KMS-11 (cell line): ENCODE measurements around the gene KDM4B.

ENCODE experiments used
- H2AFZ ChIP-seq: fragments of 200-600 bp; sonication (generic); 2 replicates; pipeline ENCODE4 v1.6.1; 2016; ENCODE audit warnings: antibody characterized with exemption, mixed run types, low read depth
- H3K27ac ChIP-seq: fragments of 200-600 bp; sonication (generic); 2 replicates; pipeline ENCODE4 v1.6.1; 2016; ENCODE audit warnings: mild to moderate bottlenecking, mixed run types
- H3K27me3 ChIP-seq: fragments of 200-600 bp; sonication (generic); 2 replicates; pipeline ENCODE4 v1.6.1; 2017; ENCODE audit warnings: mild to moderate bottlenecking, low read depth, mixed run types, moderate library complexity; ENCODE audit not compliant: insufficient read depth
- H3K36me3 ChIP-seq: fragments of 200-600 bp; sonication (generic); 2 replicates; pipeline ENCODE4 v1.6.1; 2017; ENCODE audit warnings: mild to moderate bottlenecking, mixed run types; ENCODE audit not compliant: insufficient read depth
- H3K4me1 ChIP-seq: fragments of 200-600 bp; sonication (generic); 2 replicates; pipeline ENCODE4 v1.6.1; 2016; ENCODE audit warnings: mild to moderate bottlenecking, low read depth, mixed run types; ENCODE audit not compliant: poor library complexity, severe bottlenecking
- H3K4me2 ChIP-seq: fragments of 200-600 bp; sonication (generic); 2 replicates; pipeline ENCODE4 v1.7.0; 2016; ENCODE audit warnings: mild to moderate bottlenecking, mixed run types
- H3K4me3 ChIP-seq: fragments of 200-600 bp; sonication (generic); IDR thresholded peaks from 2 replicates; pipeline ENCODE4 v1.6.1; 2017; ENCODE audit warnings: low read depth, low read length, mixed read lengths; ENCODE audit not compliant: insufficient read depth
- H3K79me2 ChIP-seq: fragments of 200-600 bp; sonication (generic); 2 replicates; pipeline ENCODE4 v1.6.1; 2016; ENCODE audit warnings: low read depth, mixed run types; ENCODE audit not compliant: insufficient read depth
- H3K9ac ChIP-seq: fragments of 200-600 bp; sonication (generic); 2 replicates; pipeline ENCODE4 v1.6.1; 2016; ENCODE audit warnings: mild to moderate bottlenecking, mixed run types
- H4K20me1 ChIP-seq: fragments of 200-600 bp; sonication (generic); 2 replicates; pipeline ENCODE4 v1.6.1; 2016; ENCODE audit warnings: mild to moderate bottlenecking, mixed run types; ENCODE audit not compliant: insufficient read depth
- TF ChIP-seq, protein P1 (sequence below): fragments of 200-600 bp; sonication (generic); conservative IDR thresholded peaks from 2 replicates; pipeline ENCODE4 v1.6.1; 2017; ENCODE audit warnings: low read depth, mild to moderate bottlenecking, antibody characterized with exemption, low read length, moderate library complexity, mixed read lengths

The KDM4B gene

DNA sequence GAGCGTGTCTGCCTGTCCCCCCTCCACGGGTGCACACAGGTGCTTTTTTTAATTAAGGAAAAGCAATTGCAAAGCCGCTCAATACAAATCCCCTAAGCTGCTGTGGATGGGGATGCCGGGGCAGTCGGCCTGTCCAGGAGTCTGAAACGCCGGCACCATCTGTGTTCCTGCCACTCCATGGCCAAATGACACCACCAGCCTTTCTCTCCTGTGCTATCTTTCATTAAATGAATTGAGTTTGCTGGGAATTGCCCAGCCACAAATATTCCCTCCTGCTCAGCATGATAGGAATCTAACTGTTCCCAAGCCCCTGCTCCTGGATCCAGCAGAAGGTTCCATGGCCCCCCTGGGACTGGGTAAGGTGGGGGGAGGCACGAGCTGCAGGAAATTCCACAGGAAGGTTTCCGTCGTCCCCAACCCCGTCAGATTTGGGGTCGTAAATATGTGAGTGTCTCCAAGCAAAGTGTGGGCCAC, 139.2 kb downstream of the KDM4B start:
- no peak overlapping the region for H3K4me3 ChIP-seq
- H3K4me2 ChIP-seq: no peak overlapping the region
- H4K20me1 ChIP-seq: no peaks in the 10 kb centered on the region
- H3K36me3 ChIP-seq: no peaks in the 10 kb centered on the region
- TF ChIP-seq, protein P1, sequence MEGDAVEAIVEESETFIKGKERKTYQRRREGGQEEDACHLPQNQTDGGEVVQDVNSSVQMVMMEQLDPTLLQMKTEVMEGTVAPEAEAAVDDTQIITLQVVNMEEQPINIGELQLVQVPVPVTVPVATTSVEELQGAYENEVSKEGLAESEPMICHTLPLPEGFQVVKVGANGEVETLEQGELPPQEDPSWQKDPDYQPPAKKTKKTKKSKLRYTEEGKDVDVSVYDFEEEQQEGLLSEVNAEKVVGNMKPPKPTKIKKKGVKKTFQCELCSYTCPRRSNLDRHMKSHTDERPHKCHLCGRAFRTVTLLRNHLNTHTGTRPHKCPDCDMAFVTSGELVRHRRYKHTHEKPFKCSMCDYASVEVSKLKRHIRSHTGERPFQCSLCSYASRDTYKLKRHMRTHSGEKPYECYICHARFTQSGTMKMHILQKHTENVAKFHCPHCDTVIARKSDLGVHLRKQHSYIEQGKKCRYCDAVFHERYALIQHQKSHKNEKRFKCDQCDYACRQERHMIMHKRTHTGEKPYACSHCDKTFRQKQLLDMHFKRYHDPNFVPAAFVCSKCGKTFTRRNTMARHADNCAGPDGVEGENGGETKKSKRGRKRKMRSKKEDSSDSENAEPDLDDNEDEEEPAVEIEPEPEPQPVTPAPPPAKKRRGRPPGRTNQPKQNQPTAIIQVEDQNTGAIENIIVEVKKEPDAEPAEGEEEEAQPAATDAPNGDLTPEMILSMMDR: no peak
- H3K79me2 ChIP-seq: no peaks in the 10 kb centered on the region
- H2AFZ ChIP-seq: no peak overlapping the region
- no peak overlapping the region for H3K9ac ChIP-seq
- no peaks in the 10 kb centered on the region for H3K4me1 ChIP-seq
- H3K27me3 ChIP-seq: no peaks in the 10 kb centered on the region
- no peak overlapping the region for H3K27ac ChIP-seq

- no peaks in the 10 kb centered on the region for H4K20me1 ChIP-seq
- H2AFZ ChIP-seq: no peak overlapping the region
- no peak overlapping the region for H3K4me2 ChIP-seq
- no peaks in the 10 kb centered on the region for H3K4me1 ChIP-seq
- no peak overlapping the region for H3K27ac ChIP-seq
- H3K9ac ChIP-seq: no peak overlapping the region
- no peaks in the 10 kb centered on the region for H3K27me3 ChIP-seq
- H3K79me2 ChIP-seq: no peaks in the 10 kb centered on the region
- H3K36me3 ChIP-seq: no peaks in the 10 kb centered on the region
- TF ChIP-seq, protein P1: no peak
- H3K4me3 ChIP-seq: no peak overlapping the region
Observed at GRCh38 chr19:5108866-5109265, 140.0 kb downstream of the KDM4B start.

- Histone ChIP-seq H3K4me2 (no peak overlapping the region), H4K20me1 (no peaks in the 10 kb centered on the region), H3K4me1 (no peaks in the 10 kb centered on the region), H3K79me2 (no peaks in the 10 kb centered on the region), H3K4me3 (no peak overlapping the region), H2AFZ (no peak overlapping the region), H3K27me3 (no peaks in the 10 kb centered on the region), H3K36me3 (no peaks in the 10 kb centered on the region), H3K27ac (no peak overlapping the region), H3K9ac (no peak overlapping the region)
- TF ChIP-seq, protein P1: no peak
Observed at GRCh38 chr19:5109560-5109959, 140.6 kb downstream of the KDM4B start.

GRCh38 chr19:5110546-5110945, 141.6 kb downstream of the KDM4B start:
- Histone ChIP-seq H3K4me3 (no peak overlapping the region), H3K36me3 (no peaks in the 10 kb centered on the region), H2AFZ (no peak overlapping the region), H3K4me1 (no peaks in the 10 kb centered on the region), H3K27me3 (no peaks in the 10 kb centered on the region), H3K4me2 (no peak overlapping the region), H3K9ac (no peak overlapping the region), H3K27ac (no peak overlapping the region), H4K20me1 (no peaks in the 10 kb centered on the region), H3K79me2 (no peaks in the 10 kb centered on the region)
- TF ChIP-seq, protein P1: no peak
